Duodenal mucosa (tissue), 2 donors: ENCODE measurements around the gene BARHL1.
A peak's percentile ranks its signal among the peaks of the same experiment; 100 is the strongest.

Source experiments
- H3K27ac ChIP-seq: one replicate; pipeline ENCODE4 v1.7.0; 2013; ENCODE audit warnings: low read depth, low read length
- H3K27me3 ChIP-seq, 2 donors: one replicate each; pipeline ENCODE4 v1.7.0; 2013; ENCODE audit warnings: low read length in 2 of 2, control low read depth in 1 of 2; ENCODE audit not compliant: insufficient read depth in 2 of 2, control insufficient read depth in 1 of 2
- H3K36me3 ChIP-seq, 2 donors: one replicate each; pipeline ENCODE4 v1.7.0; 2013; ENCODE audit warnings: low read length in 2 of 2, control low read depth in 1 of 2; ENCODE audit not compliant: insufficient read depth in 2 of 2, control insufficient read depth in 1 of 2
- H3K4me1 ChIP-seq, 2 donors: one replicate each; pipeline ENCODE4 v1.7.0; 2013; ENCODE audit warnings: low read length in 2 of 2, control low read depth in 1 of 2; ENCODE audit not compliant: insufficient read depth in 2 of 2, control insufficient read depth in 1 of 2
- H3K4me3 ChIP-seq, 2 donors: one replicate each; pipeline ENCODE4 v1.7.0; 2013; ENCODE audit warnings: low read length in 2 of 2, low read depth in 1 of 2
- H3K9ac ChIP-seq, 2 donors: one replicate each; pipeline ENCODE4 v1.7.0; 2013; ENCODE audit warnings: low read length in 2 of 2, low read depth in 1 of 2
- H3K9me3 ChIP-seq, 2 donors: one replicate each; pipeline ENCODE4 v1.7.0; 2013; ENCODE audit warnings: low read length in 2 of 2, control low read depth in 1 of 2; ENCODE audit not compliant: control insufficient read depth in 1 of 2

BARHL1 gene

GRCh38 chr9:132582276-132582785 is at the start of gene BARHL1:
BARHL1 (plus strand) TSS chr9:132582606; CDS start chr9:132582798, 192 bp downstream.
- Histone ChIP-seq H3K27ac (no peak within 1 kb of the TSS), H3K4me3 (peak within 1 kb of the TSS; percentile 57 to 62), H3K9ac (no peak within 1 kb of the TSS), H3K4me1 (peaks cover 0 to 3% of the 10 kb centered on the region in 2 donors), H3K36me3 (no peaks in the 10 kb centered on the region), H3K9me3 (no peaks in the 10 kb centered on the region), H3K27me3 (peaks cover 83 to 84% of the 10 kb centered on the region in 2 donors)

GRCh38 chr9:132534832-132535231 is 47.6 kb upstream of the BARHL1 start:
- Histone ChIP-seq H3K27ac (no peak overlapping the region), H3K9me3 (no peaks in the 10 kb centered on the region), H3K27me3 (peaks cover 0 to 6% of the 10 kb centered on the region in 2 donors), H3K36me3 (no peaks in the 10 kb centered on the region), H3K9ac (no peak overlapping the region), H3K4me3 (no peak overlapping the region), H3K4me1 (no peaks in the 10 kb centered on the region)

- H3K4me1 ChIP-seq, result no peaks in the 10 kb centered on the region
- no peak overlapping the region for H3K4me3 ChIP-seq
- H3K9ac ChIP-seq, result no peak overlapping the region
- H3K27me3 ChIP-seq, result peaks cover 0 to 6% of the 10 kb centered on the region in 2 donors
- no peaks in the 10 kb centered on the region for H3K9me3 ChIP-seq
- no peaks in the 10 kb centered on the region for H3K36me3 ChIP-seq
- no peak overlapping the region for H3K27ac ChIP-seq
Observed at GRCh38 chr9:132536124-132536523, 46.3 kb upstream of the BARHL1 start.

GRCh38 chr9:132537352-132537751 is 45.1 kb upstream of the BARHL1 start:
- Histone ChIP-seq H3K9me3 (no peaks in the 10 kb centered on the region), H3K27me3 (no peaks in the 10 kb centered on the region), H3K4me3 (no peak overlapping the region), H3K27ac (no peak overlapping the region), H3K9ac (no peak overlapping the region), H3K4me1 (no peaks in the 10 kb centered on the region), H3K36me3 (no peaks in the 10 kb centered on the region)

- Histone ChIP-seq H3K27me3 (no peaks in the 10 kb centered on the region), H3K36me3 (no peaks in the 10 kb centered on the region), H3K9me3 (no peaks in the 10 kb centered on the region), H3K4me3 (no peak overlapping the region), H3K27ac (no peak overlapping the region), H3K9ac (no peak overlapping the region), H3K4me1 (no peaks in the 10 kb centered on the region)
Observed at GRCh38 chr9:132538071-132538470, 44.3 kb upstream of the BARHL1 start.

GRCh38 chr9:132539096-132539495 is 43.3 kb upstream of the BARHL1 start:
- no peaks in the 10 kb centered on the region for H3K36me3 ChIP-seq

GRCh38 chr9:132541051-132541450 is 41.4 kb upstream of the BARHL1 start:
- no peak overlapping the region for H3K9ac ChIP-seq
- no peaks in the 10 kb centered on the region for H3K4me1 ChIP-seq
- H3K9me3 ChIP-seq, result no peaks in the 10 kb centered on the region
- peaks cover 0 to 4% of the 10 kb centered on the region in 2 donors for H3K27me3 ChIP-seq
- H3K36me3 ChIP-seq, result no peaks in the 10 kb centered on the region
- no peak overlapping the region for H3K4me3 ChIP-seq
- no peak overlapping the region for H3K27ac ChIP-seq

More at GRCh38 chr9:132539096-132539495, 43.3 kb upstream of the BARHL1 start:
- Histone ChIP-seq H3K4me3 (no peak overlapping the region), H3K9ac (no peak overlapping the region), H3K27me3 (no peaks in the 10 kb centered on the region), H3K9me3 (no peaks in the 10 kb centered on the region), H3K4me1 (no peaks in the 10 kb centered on the region), H3K27ac (no peak overlapping the region)

GRCh38 chr9:132541870-132542830 is 40.3 kb upstream of the BARHL1 start:
- no peak overlapping the region for H3K27ac ChIP-seq
- H3K9me3 ChIP-seq, result no peaks in the 10 kb centered on the region
- no peaks in the 10 kb centered on the region for H3K36me3 ChIP-seq
- H3K9ac ChIP-seq, result no peak overlapping the region
- H3K4me1 ChIP-seq, result no peaks in the 10 kb centered on the region
- no peak overlapping the region for H3K4me3 ChIP-seq
- peaks cover 9 to 11% of the 10 kb centered on the region in 2 donors for H3K27me3 ChIP-seq

- Histone ChIP-seq H3K4me1 (no peaks in the 10 kb centered on the region), H3K9ac (no peak overlapping the region), H3K9me3 (no peaks in the 10 kb centered on the region), H3K36me3 (no peaks in the 10 kb centered on the region), H3K4me3 (no peak overlapping the region), H3K27me3 (peaks cover 9 to 11% of the 10 kb centered on the region in 2 donors), H3K27ac (no peak overlapping the region)
Observed at GRCh38 chr9:132543251-132543650, 39.2 kb upstream of the BARHL1 start.

GRCh38 chr9:132543960-132544359 is 38.4 kb upstream of the BARHL1 start:
- H3K27ac ChIP-seq, result no peak overlapping the region

More at GRCh38 chr9:132543960-132544359, 38.4 kb upstream of the BARHL1 start:
- no peaks in the 10 kb centered on the region for H3K36me3 ChIP-seq
- H3K9me3 ChIP-seq, result no peaks in the 10 kb centered on the region
- H3K27me3 ChIP-seq, result peaks cover 9 to 11% of the 10 kb centered on the region in 2 donors
- no peaks in the 10 kb centered on the region for H3K4me1 ChIP-seq
- no peak overlapping the region for H3K9ac ChIP-seq
- H3K4me3 ChIP-seq, result no peak overlapping the region
